Neuronal stem cell (in vitro differentiated cells): ENCODE measurements around the gene FAM53A.
"Not testable (repeated sequence)": the region's sequence is repeated elsewhere in the genome, so short reads cannot be mapped to it uniquely, and the experiment has no call there.

Source experiments
- DNase-seq: peaks from one replicate; pipeline ENCODE4 v3.0.0-alpha.2; 2013; ENCODE audit warnings: low spot score
- H2AFZ ChIP-seq: one replicate; pipeline ENCODE4 v1.6.1; 2013; ENCODE audit warnings: mild to moderate bottlenecking, low read length, inconsistent platforms
- H2AK5ac ChIP-seq: 2 replicates; pipeline ENCODE4 v1.6.1; 2013; ENCODE audit warnings: low read depth, mild to moderate bottlenecking, inconsistent platforms, low read length, moderate library complexity, mixed read lengths
- H2BK120ac ChIP-seq: 2 replicates; pipeline ENCODE4 v1.6.1; 2013; ENCODE audit warnings: low read depth, mild to moderate bottlenecking, inconsistent platforms, low read length, moderate library complexity, mixed read lengths
- H2BK12ac ChIP-seq: one replicate; pipeline ENCODE4 v1.6.1; 2013; ENCODE audit warnings: low read length, inconsistent platforms
- H2BK15ac ChIP-seq: 2 replicates; pipeline ENCODE4 v1.6.1; 2013; ENCODE audit warnings: mild to moderate bottlenecking, low read length, inconsistent platforms, mixed read lengths
- H2BK5ac ChIP-seq: one replicate; pipeline ENCODE4 v1.6.1; 2013; ENCODE audit warnings: inconsistent platforms, mild to moderate bottlenecking, low read length, moderate library complexity
- H3K14ac ChIP-seq: one replicate; pipeline ENCODE4 v1.6.1; 2013; ENCODE audit warnings: low read length, inconsistent platforms
- H3K18ac ChIP-seq: 2 replicates; pipeline ENCODE4 v1.6.1; 2013; ENCODE audit warnings: low read length, inconsistent platforms
- H3K23ac ChIP-seq: 2 replicates; pipeline ENCODE4 v1.6.1; 2013; ENCODE audit warnings: low read depth, mild to moderate bottlenecking, mixed read lengths, low read length, inconsistent platforms; ENCODE audit not compliant: poor library complexity
- H3K27ac ChIP-seq: replicated peaks from 3 replicates; pipeline ENCODE4 v1.5.1; 2013; ENCODE audit warnings: low read length, inconsistent platforms
- H3K27me3 ChIP-seq, 3 experiments: 2 replicates each; pipeline ENCODE4 v1.6.1; 2013; ENCODE audit warnings: low read length in 3 of 3, mild to moderate bottlenecking in 2 of 3, inconsistent platforms in 1 of 3, low read depth in 1 of 3, mixed read lengths in 1 of 3, moderate library complexity in 1 of 3; ENCODE audit not compliant: control insufficient read depth in 3 of 3, insufficient read depth in 3 of 3
- H3K36me3 ChIP-seq, 2 donors: replicated peaks in 1 of 2; 2 replicates each; pipeline ENCODE4 v1.6.1; 2013; ENCODE audit warnings: low read length in 2 of 2; ENCODE audit not compliant: control insufficient read depth in 2 of 2, insufficient read depth in 2 of 2
- H3K4ac ChIP-seq: 2 replicates; pipeline ENCODE4 v1.6.1; 2013; ENCODE audit warnings: inconsistent platforms, mild to moderate bottlenecking, low read length, moderate library complexity
- H3K4me1 ChIP-seq, 2 donors: 1 replicate in 1 of 2; 2 replicates in 1 of 2; pipeline ENCODE4 v1.6.1; 2013; ENCODE audit warnings: low read length in 2 of 2, low read depth in 1 of 2; ENCODE audit not compliant: control insufficient read depth in 2 of 2, insufficient read depth in 1 of 2
- H3K4me2 ChIP-seq: one replicate; pipeline ENCODE4 v1.6.1; 2013; ENCODE audit warnings: mild to moderate bottlenecking, low read length, inconsistent platforms; ENCODE audit not compliant: insufficient read depth, poor library complexity, severe bottlenecking
- H3K4me3 ChIP-seq, 2 donors: 2 replicates each; pipeline ENCODE4 v1.5.1; 2013; ENCODE audit warnings: low read length in 2 of 2, mild to moderate bottlenecking in 2 of 2, inconsistent platforms in 1 of 2, moderate library complexity in 1 of 2
- H3K79me1 ChIP-seq: one replicate; pipeline ENCODE4 v1.6.1; 2013; ENCODE audit warnings: low read depth, mild to moderate bottlenecking, inconsistent platforms, low read length, moderate library complexity
- H3K9ac ChIP-seq: one replicate; pipeline ENCODE4 v1.6.1; 2013; ENCODE audit warnings: mild to moderate bottlenecking, low read depth, low read length, inconsistent platforms; ENCODE audit not compliant: poor library complexity
- H3K9me3 ChIP-seq, 2 donors: replicated peaks in 1 of 2; 2 replicates each; pipeline versions ENCODE3 to v1.6.1; 2013; ENCODE audit warnings: low read length in 2 of 2, mild to moderate bottlenecking in 2 of 2, inconsistent platforms in 1 of 2, low read depth in 1 of 2, mixed read lengths in 1 of 2, moderate library complexity in 1 of 2; ENCODE audit not compliant: control insufficient read depth in 2 of 2, insufficient read depth in 1 of 2
- H4K8ac ChIP-seq: one replicate; pipeline ENCODE4 v1.6.1; 2013; ENCODE audit warnings: low read depth, mild to moderate bottlenecking, inconsistent platforms, low read length, moderate library complexity
- H4K91ac ChIP-seq: one replicate; pipeline ENCODE4 v1.6.1; 2013; ENCODE audit warnings: low read length, low read depth, mild to moderate bottlenecking, inconsistent platforms; ENCODE audit not compliant: poor library complexity
- WGBS, 2 donors: extraction: QIAGEN DNeasy Blood & Tissue Kit; methylation state at CpG; one replicate each; pipeline ENCODE4 v1.1.7; 2013; ENCODE audit warnings: missing lambda C conversion rate in 2 of 2, mixed read lengths in 1 of 2; ENCODE audit not compliant: insufficient read length in 2 of 2, insufficient replicate concordance in 1 of 2; ENCODE audit errors: extremely low coverage in 2 of 2; 5-methylcytosine and 5-hydroxymethylcytosine counted together

The FAM53A gene

GRCh38 chr4:1608821-1609500, 75.2 kb downstream of the FAM53A start:
- peaks cover 6% of the 10 kb centered on the region for H3K79me1 ChIP-seq
- H3K4me1 ChIP-seq = peaks cover 0 to 9% of the 10 kb centered on the region in 2 donors
- H4K8ac ChIP-seq = no peak overlapping the region
- no peak for DNase-seq
- H4K91ac ChIP-seq = no peak overlapping the region
- H2BK5ac ChIP-seq = no peak overlapping the region
- H3K27ac ChIP-seq = no peak overlapping the region
- H2BK15ac ChIP-seq = no peak overlapping the region
- no peaks in the 10 kb centered on the region for H3K36me3 ChIP-seq
- no peak overlapping the region for H3K4me2 ChIP-seq
- H2AFZ ChIP-seq = no peak overlapping the region
- H3K4ac ChIP-seq = no peak overlapping the region
- no peak overlapping the region for H3K18ac ChIP-seq
- H3K23ac ChIP-seq = no peak overlapping the region
- H3K9me3 ChIP-seq = peaks cover 0 to 8% of the 10 kb centered on the region in 2 donors
- H2BK120ac ChIP-seq = no peak overlapping the region
- H2BK12ac ChIP-seq = no peak overlapping the region
- no peak overlapping the region for H3K4me3 ChIP-seq
- H3K14ac ChIP-seq = no peak overlapping the region
- H3K27me3 ChIP-seq = peaks cover 0 to 35% (median 3%) of the 10 kb centered on the region in 3 experiments
- peak overlapping the region; percentile 5 for H2AK5ac ChIP-seq
- no peak overlapping the region for H3K9ac ChIP-seq
- no CpG with 5 or more reads among the region's 17 CpGs for WGBS, 2 donors

DNA sequence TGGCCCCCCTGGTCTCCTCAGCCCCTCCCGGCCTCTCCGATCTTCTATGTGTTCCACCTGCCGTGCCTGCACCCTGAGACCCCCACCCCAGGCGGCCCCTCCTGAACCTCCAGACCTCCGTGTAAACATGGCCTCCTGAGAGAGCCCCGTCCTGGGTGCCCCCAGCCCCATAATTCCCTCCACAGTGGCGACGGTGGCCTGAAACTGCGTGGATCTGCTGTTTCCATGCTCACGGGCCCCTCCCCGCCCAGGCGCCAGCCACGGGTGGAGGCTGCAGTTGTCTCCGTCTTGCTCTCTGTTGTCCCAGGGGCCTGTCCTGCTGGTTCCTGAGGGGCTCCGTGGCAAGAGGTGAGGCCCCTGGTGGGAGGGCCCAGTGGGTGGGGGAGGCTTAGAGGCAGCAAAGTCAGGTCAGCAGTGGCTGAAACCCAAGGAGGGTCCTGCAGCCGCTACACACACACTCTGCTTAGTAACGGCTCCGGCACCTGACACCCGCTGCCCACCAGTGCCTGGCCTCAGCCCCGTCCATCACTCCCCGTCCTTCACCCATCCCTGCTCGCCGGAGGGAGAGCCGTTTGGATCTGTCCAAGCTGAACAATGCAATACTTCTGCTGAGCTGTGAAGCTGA, 75.8 kb downstream of the FAM53A start:
- Histone ChIP-seq H3K18ac (peak overlapping the region; percentile 85), H2BK120ac (no peak overlapping the region), H3K9me3 (peaks cover 0 to 8% of the 10 kb centered on the region in 2 donors), H3K36me3 (no peaks in the 10 kb centered on the region), H2BK15ac (no peak overlapping the region), H3K14ac (no peak overlapping the region), H3K4me3 (no peak overlapping the region), H3K4me2 (no peak overlapping the region), H4K8ac (no peak overlapping the region), H3K23ac (no peak overlapping the region), H3K4me1 (peaks cover 0 to 9% of the 10 kb centered on the region in 2 donors), H2BK5ac (no peak overlapping the region), H3K79me1 (peaks cover 6% of the 10 kb centered on the region), H4K91ac (no peak overlapping the region), H2AFZ (no peak overlapping the region), H3K9ac (no peak overlapping the region), H3K27ac (no peak overlapping the region), H2BK12ac (no peak overlapping the region), H3K4ac (no peak overlapping the region), H2AK5ac (peak overlapping the region; percentile 5), H3K27me3 (peaks cover 0 to 35% (median 3%) of the 10 kb centered on the region in 3 experiments)
- WGBS, 2 donors = no CpG with 5 or more reads among the region's 24 CpGs
- no peak for DNase-seq

DNA sequence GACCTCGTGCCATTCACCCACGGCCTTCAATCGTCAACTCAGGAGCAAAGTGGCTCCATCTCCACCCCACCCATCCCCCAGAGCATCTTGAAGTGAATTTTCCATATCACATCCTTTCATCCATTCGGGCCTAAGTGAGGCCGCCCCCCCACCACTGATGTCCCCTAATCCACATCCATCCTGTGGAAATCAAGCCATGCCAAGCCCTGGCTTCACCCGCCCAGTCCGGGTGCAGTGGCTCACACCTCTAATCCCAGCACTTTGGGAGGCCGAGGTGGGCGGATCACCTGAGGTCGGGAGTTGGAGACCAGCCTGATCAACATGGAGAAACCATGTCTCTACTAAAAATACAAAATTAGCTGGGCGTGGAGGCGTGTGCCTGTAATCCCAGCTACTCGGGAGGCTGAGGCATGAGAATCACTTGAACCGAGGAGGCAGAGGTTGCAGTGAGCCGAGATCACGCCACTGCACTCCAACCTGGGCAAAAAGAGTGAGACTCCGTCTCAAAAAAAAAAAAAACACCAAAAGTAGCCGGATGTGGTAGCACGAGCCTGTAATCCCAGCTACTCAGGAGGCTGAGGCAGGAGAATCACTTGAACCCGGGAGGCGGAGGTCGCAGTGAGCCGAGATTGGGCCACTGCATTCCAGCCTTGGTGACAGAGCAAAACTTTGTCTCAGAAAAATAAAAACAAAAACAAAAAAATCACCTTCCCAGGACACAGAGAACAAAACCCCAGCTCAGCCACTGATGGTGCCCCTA, 76.5 kb downstream of the FAM53A start:
- no CpG with 5 or more reads among the region's 23 CpGs for WGBS, 2 donors
- DNase-seq = not testable (repeated sequence)

More for the DNA sequence above, 76.5 kb downstream of the FAM53A start:
- Histone ChIP-seq H3K9ac (peak overlapping the region; percentile 21), H3K27me3 (peaks cover 0 to 39% (median 3%) of the 10 kb centered on the region in 3 experiments)
- not testable (repeated sequence) for H2BK12ac ChIP-seq, H3K14ac ChIP-seq, H2BK120ac ChIP-seq, H3K4me1 ChIP-seq, H4K8ac ChIP-seq, H4K91ac ChIP-seq, H3K4ac ChIP-seq, H3K18ac ChIP-seq, H2BK15ac ChIP-seq, H2AFZ ChIP-seq, H3K27ac ChIP-seq, H3K23ac ChIP-seq, H3K36me3 ChIP-seq, H2AK5ac ChIP-seq, H3K79me1 ChIP-seq, H3K4me2 ChIP-seq, H2BK5ac ChIP-seq, H3K9me3 ChIP-seq, H3K4me3 ChIP-seq
